Neural cell (in vitro differentiated cells): Measurements from ENCODE around the gene ZNF565. TPM values are rescaled to one million over a fixed set of nuclear protein-coding genes. Genes with fewer than 3 reads are reported as not detected.
"Not testable (repeated sequence)": the region's sequence is repeated elsewhere in the genome, so short reads cannot be mapped to it uniquely, and the experiment has no call there.

Experiments
- H2AFZ ChIP-seq: fragments of 200-600, 300-800 bp; sonication (generic), shearing (Covaris generic); 2 replicates; pipeline ENCODE4 v1.6.0; 2014; ENCODE audit warnings: low read depth, mild to moderate bottlenecking, antibody characterized with exemption, low read length, moderate library complexity
- H3F3A ChIP-seq: fragments of 200-600 bp; shearing (Covaris generic); 2 replicates; pipeline ENCODE4 v1.6.1; 2016; ENCODE audit warnings: mild to moderate bottlenecking, moderate library complexity, mixed read lengths, antibody characterized with exemption, low read length; ENCODE audit not compliant: insufficient read depth, poor library complexity, severe bottlenecking
- H3K27ac ChIP-seq: fragments of 200-600, 300-800 bp; sonication (generic), shearing (Covaris generic); 2 replicates; pipeline ENCODE4 v1.5.1; 2014; ENCODE audit warnings: mild to moderate bottlenecking, low read length, moderate library complexity
- H3K27me3 ChIP-seq: fragments of 300-800, 200-600 bp; sonication (generic), shearing (Covaris generic); 2 replicates; pipeline ENCODE4 v1.6.0; 2014; ENCODE audit warnings: mild to moderate bottlenecking, low read depth, low read length, moderate library complexity; ENCODE audit not compliant: insufficient read depth
- H3K36me3 ChIP-seq: fragments of 300-800, 200-600 bp; sonication (generic), shearing (Covaris generic); 2 replicates; pipeline ENCODE4 v1.5.1; 2014; ENCODE audit warnings: mild to moderate bottlenecking, antibody characterized with exemption, low read length, moderate library complexity; ENCODE audit not compliant: insufficient read depth
- H3K4me2 ChIP-seq: fragments of 300-800, 200-600 bp; sonication (generic), shearing (Covaris generic); 2 replicates; pipeline ENCODE4 v1.6.0; 2014; ENCODE audit warnings: mild to moderate bottlenecking, low read length
- H3K4me3 ChIP-seq: fragments of 300-800, 200-600 bp; sonication (generic), shearing (Covaris generic); 2 replicates; pipeline ENCODE4 v1.5.1; 2014; ENCODE audit warnings: mild to moderate bottlenecking, low read length, moderate library complexity
- H3K79me2 ChIP-seq: fragments of 200-600 bp; shearing (Covaris generic); replicated peaks from 2 replicates; pipeline ENCODE4 v1.6.0; 2014; ENCODE audit warnings: mild to moderate bottlenecking, low read length, moderate library complexity; ENCODE audit not compliant: insufficient read depth
- H3K9ac ChIP-seq: fragments of 300-800, 200-600 bp; sonication (generic), shearing (Covaris generic); 2 replicates; pipeline ENCODE4 v1.6.1; 2016; ENCODE audit warnings: mild to moderate bottlenecking, low read length, mixed read lengths
- H3K9me2 ChIP-seq: fragments of 200-600 bp; shearing (Covaris generic); 2 replicates; pipeline ENCODE4 v1.6.1; 2016; ENCODE audit warnings: mild to moderate bottlenecking, low read length, mixed read lengths; ENCODE audit not compliant: insufficient read depth
- H3K9me3 ChIP-seq: fragments of 200-600, 300-800 bp; sonication (generic), shearing (Covaris generic); 2 replicates; pipeline ENCODE4 v1.6.1; 2016; ENCODE audit warnings: mild to moderate bottlenecking, mixed run types, low read length, moderate library complexity, mixed read lengths
- H4K20me1 ChIP-seq: fragments of 200-600 bp; shearing (Covaris generic); 2 replicates; pipeline ENCODE4 v1.6.1; 2016; ENCODE audit warnings: mild to moderate bottlenecking, mixed run types; ENCODE audit not compliant: insufficient read depth
- CTCF ChIP-seq: fragments of 450-650 bp; IDR thresholded peaks from 2 replicates; pipeline ENCODE4 v1.5.1; 2014; ENCODE audit warnings: antibody characterized with exemption, mild to moderate bottlenecking, moderate library complexity; ENCODE audit not compliant: poor library complexity, severe bottlenecking
- EP300 ChIP-seq: fragments of 450-650 bp; conservative IDR thresholded peaks from 2 replicates; pipeline ENCODE4 v1.6.1; 2014; ENCODE audit warnings: antibody characterized with exemption, mild to moderate bottlenecking, moderate library complexity; ENCODE audit not compliant: poor library complexity, severe bottlenecking
- EZH2 ChIP-seq: fragments of 200-600, 300-800 bp; shearing (Covaris generic), sonication (generic); IDR thresholded peaks from 2 replicates; pipeline ENCODE4 v1.6.1; 2014; ENCODE audit warnings: antibody characterized with exemption, low read length, borderline replicate concordance, mild to moderate bottlenecking; ENCODE audit not compliant: insufficient read depth, poor library complexity, severe bottlenecking
- MXI1 ChIP-seq: fragments of 450-650 bp; conservative IDR thresholded peaks from 2 replicates; pipeline ENCODE4 v1.6.1; 2014; ENCODE audit warnings: antibody characterized with exemption, mild to moderate bottlenecking; ENCODE audit not compliant: poor library complexity, severe bottlenecking
- POLR2AphosphoS5 ChIP-seq: IDR thresholded peaks from 2 replicates; pipeline ENCODE4 v1.6.1; 2012
- RAD21 ChIP-seq: fragments of 450-650 bp; conservative IDR thresholded peaks from 2 replicates; pipeline ENCODE4 v1.6.1; 2014; ENCODE audit warnings: antibody characterized with exemption, mild to moderate bottlenecking, moderate library complexity
- REST ChIP-seq: IDR thresholded peaks from 2 replicates; pipeline ENCODE4 v1.6.1; 2012; ENCODE audit warnings: borderline replicate concordance
- SMC3 ChIP-seq: fragments of 450-650 bp; conservative IDR thresholded peaks from 2 replicates; pipeline ENCODE4 v1.6.1; 2014; ENCODE audit warnings: antibody characterized with exemption, mild to moderate bottlenecking, moderate library complexity; ENCODE audit not compliant: poor library complexity
- TAF1 ChIP-seq: IDR thresholded peaks from 2 replicates; pipeline ENCODE4 v1.6.1; 2012; ENCODE audit warnings: low read depth
- polyA plus RNA-seq: library from polyadenylated mRNA; depleted of rRNA; stranded (reverse); fragments of >200 nt; gene quantifications from 2 replicates; pipeline ENCODE4 v1.2.3, GENCODE V29; 2014
- small RNA-seq, 3 experiments: library from RNA; depleted of rRNA; stranded (forward); fragments of <200 nt; gene quantifications; one replicate each; pipeline ENCODE3, GENCODE V24; 2012

ZNF565 gene
- polyA plus RNA-seq, 1 donor from 2014 or later: 9.4 TPM

- Histone ChIP-seq H3K27me3 (no peaks in the 10 kb centered on the region), H3K36me3 (no peaks in the 10 kb centered on the region), H3F3A (no peaks in the 10 kb centered on the region), H3K27ac (no peak overlapping the region), H4K20me1 (no peaks in the 10 kb centered on the region), H3K4me3 (no peak overlapping the region), H3K4me2 (no peak overlapping the region), H3K9me3 (no peaks in the 10 kb centered on the region), H2AFZ (no peak overlapping the region), H3K9me2 (no peaks in the 10 kb centered on the region), H3K79me2 (peaks cover 9% of the 10 kb centered on the region), H3K9ac (no peak overlapping the region)
- TF ChIP-seq MXI1 (no peak), RAD21 (no peak), CTCF (no peak), REST (no peak), POLR2AphosphoS5 (no peak), EP300 (no peak), TAF1 (no peak), SMC3 (no peak), EZH2 (no peak)
Observed at GRCh38 chr19:36136964-36137686, 77.3 kb downstream of the ZNF565 start.

- H3K79me2 ChIP-seq, H3K9me2 ChIP-seq, H3K27me3 ChIP-seq, H3K36me3 ChIP-seq, H4K20me1 ChIP-seq, H2AFZ ChIP-seq, H3K27ac ChIP-seq, H3F3A ChIP-seq, H3K4me3 ChIP-seq, H3K4me2 ChIP-seq, H3K9ac ChIP-seq, H3K9me3 ChIP-seq: not testable (repeated sequence)
Observed at GRCh38 chr19:36134867-36135266, 79.6 kb downstream of the ZNF565 start.

Small RNAs within 50 kb of the gene (small RNA-seq; reads per million reads assigned to genes)
- 0 to 1.2 (median 0) reads per million in 3 experiments for gene RF00019

Other genes starting within 250 kb of the ZNF565 start
- gene SDHAF1, start 219.5 kb downstream of the ZNF565 start, polyA plus RNA-seq: 65.3 and 71.6 TPM in 2 replicates
- 0.16 and 0.19 TPM in 2 replicates for gene SYNE4, start 205.9 kb downstream of the ZNF565 start, polyA plus RNA-seq
- 45.6 and 63.2 TPM in 2 replicates for gene ALKBH6, start 200.5 kb downstream of the ZNF565 start, polyA plus RNA-seq
- 5.6 and 7.8 TPM in 2 replicates for gene CLIP3, start 181.8 kb downstream of the ZNF565 start, polyA plus RNA-seq
- gene THAP8, start 160.4 kb downstream of the ZNF565 start, polyA plus RNA-seq: 3.8 and 5.5 TPM in 2 replicates
- gene WDR62, start 159.8 kb downstream of the ZNF565 start, polyA plus RNA-seq: 0.35 and 0.84 TPM in 2 replicates
- not detected in 2 replicates for gene OVOL3, start 103.5 kb downstream of the ZNF565 start, polyA plus RNA-seq
- 159 and 169 TPM in 2 replicates for gene POLR2I, start 99.8 kb downstream of the ZNF565 start, polyA plus RNA-seq
- gene TBCB, start 99.2 kb downstream of the ZNF565 start, polyA plus RNA-seq: 640 and 643 TPM in 2 replicates
- 67.3 and 87.8 TPM in 2 replicates for gene CAPNS1, start 74.6 kb downstream of the ZNF565 start, polyA plus RNA-seq
- gene COX7A1, start 62.2 kb downstream of the ZNF565 start, polyA plus RNA-seq: not detected in 2 replicates
- 162 and 215 TPM in 2 replicates for gene ZNF146, start 441 bp upstream of the ZNF565 start, polyA plus RNA-seq
- gene ZFP14, start 164.5 kb upstream of the ZNF565 start, polyA plus RNA-seq: 16.1 and 16.4 TPM in 2 replicates
- 17.1 and 19.7 TPM in 2 replicates for gene ZFP82, start 204.0 kb upstream of the ZNF565 start, polyA plus RNA-seq